ENCODE results near the gene ASB7. TPM values are rescaled to one million over a fixed set of nuclear protein-coding genes. Genes with fewer than 3 reads are reported as not detected.

The ASB7 gene
- total RNA-seq, 1 donor from 2014 or later: 18.3 TPM

- no peaks in the 10 kb centered on the region for H4K20me1 ChIP-seq (ENCODE audit: low read depth)
- H3F3A ChIP-seq (ENCODE audit: low read depth): peaks cover 18% of the 10 kb centered on the region
- H3K4me1 ChIP-seq: peaks cover 14% of the 10 kb centered on the region
- no peak for DNase-seq (ENCODE audit: low spot score)
- H3K9me3 ChIP-seq (ENCODE audit: low read depth): no peaks in the 10 kb centered on the region
- H3K4me2 ChIP-seq: no peak overlapping the region
- TF ChIP-seq CTCF (IDR thresholded peaks at IDR 0.05) (no peak), EZH2 (IDR thresholded peaks at IDR 0.05) (no peak), EZH2phosphoT487 (IDR thresholded peaks at IDR 0.05) (no peak)
- no peaks in the 10 kb centered on the region for H3K27me3 ChIP-seq
- no peaks in the 10 kb centered on the region for H3K36me3 ChIP-seq
- H3K9ac ChIP-seq: no peak overlapping the region
- H3K4me3 ChIP-seq: no peak overlapping the region
- H3K4me1 Mint-ChIP-seq: peaks cover 41% of the 10 kb centered on the region
- H3K36me3 Mint-ChIP-seq: no peaks in the 10 kb centered on the region
- peak overlapping the region; percentile 51 for H2AFZ ChIP-seq (replicated peaks)
- no peaks in the 10 kb centered on the region for H3K79me2 ChIP-seq (ENCODE audit: low read depth)
- no peak overlapping the region for H3K4me3 Mint-ChIP-seq
- H3K27ac ChIP-seq: no peak overlapping the region
- H3K27ac Mint-ChIP-seq: peak overlapping the region; percentile 14
- peaks cover 3% of the 10 kb centered on the region for H3K27me3 Mint-ChIP-seq (ENCODE audit: insufficient read depth, low read depth)
- no peaks in the 10 kb centered on the region for H3K9me3 Mint-ChIP-seq
Measured at GRCh38 chr15:100667405-100668347, 65.3 kb downstream of the ASB7 start.

DNA sequence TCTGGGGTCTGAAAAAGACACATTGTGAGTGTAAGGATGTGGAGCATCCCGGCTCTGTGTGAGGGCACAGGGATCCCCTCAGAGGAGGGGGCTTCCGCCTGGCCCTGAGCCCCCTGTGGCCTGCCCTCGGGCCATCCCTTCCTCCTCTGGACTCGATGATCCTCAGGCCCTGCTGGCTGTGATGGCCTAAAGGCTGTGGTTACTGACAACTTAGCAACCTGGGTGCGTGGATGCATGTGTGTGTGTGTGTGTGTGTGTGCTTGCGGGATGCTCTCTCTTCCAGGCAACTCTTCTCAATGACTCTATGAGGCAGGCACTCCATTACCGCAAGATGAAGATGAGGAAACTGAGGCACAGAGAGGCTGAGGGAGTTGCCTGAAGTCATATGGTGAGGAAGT, 66.0 kb downstream of the ASB7 start:
- no peak for TF ChIP-seq CTCF (IDR thresholded peaks at IDR 0.05)
- TF ChIP-seq EZH2 (IDR thresholded peaks at IDR 0.05): no peak
- TF ChIP-seq EZH2phosphoT487 (IDR thresholded peaks at IDR 0.05): no peak
- Histone ChIP-seq H3K9ac (no peak overlapping the region), H3K79me2 (ENCODE audit: low read depth) (no peaks in the 10 kb centered on the region), H3K4me1 (peaks cover 8% of the 10 kb centered on the region), H2AFZ (replicated peaks) (no peak overlapping the region), H3K36me3 (no peaks in the 10 kb centered on the region), H3K9me3 (ENCODE audit: low read depth) (no peaks in the 10 kb centered on the region), H3K27me3 (no peaks in the 10 kb centered on the region), H4K20me1 (ENCODE audit: low read depth) (no peaks in the 10 kb centered on the region), H3K4me3 (no peak overlapping the region), H3K4me2 (no peak overlapping the region), H3F3A (ENCODE audit: low read depth) (peaks cover 12% of the 10 kb centered on the region), H3K27ac (no peak overlapping the region)
- no peak for DNase-seq (ENCODE audit: low spot score)
- H3K4me1 Mint-ChIP-seq: peaks cover 37% of the 10 kb centered on the region
- H3K9me3 Mint-ChIP-seq: no peaks in the 10 kb centered on the region
- no peak overlapping the region for H3K27ac Mint-ChIP-seq
- H3K36me3 Mint-ChIP-seq: no peaks in the 10 kb centered on the region
- H3K4me3 Mint-ChIP-seq: no peak overlapping the region
- H3K27me3 Mint-ChIP-seq (ENCODE audit: insufficient read depth, low read depth): peaks cover 3% of the 10 kb centered on the region

- Mint-ChIP-seq H3K4me1 (peaks cover 28% of the 10 kb centered on the region), H3K36me3 (no peaks in the 10 kb centered on the region), H3K9me3 (no peaks in the 10 kb centered on the region), H3K4me3 (no peak overlapping the region), H3K27me3 (ENCODE audit: insufficient read depth, low read depth) (peaks cover 3% of the 10 kb centered on the region), H3K27ac (no peak overlapping the region)
- DNase-seq (ENCODE audit: low spot score): no peak
- no peaks in the 10 kb centered on the region for H3K27me3 ChIP-seq
- H3K36me3 ChIP-seq: no peaks in the 10 kb centered on the region
- no peaks in the 10 kb centered on the region for H3K79me2 ChIP-seq (ENCODE audit: low read depth)
- TF ChIP-seq CTCF (IDR thresholded peaks at IDR 0.05): no peak
- TF ChIP-seq EZH2 (IDR thresholded peaks at IDR 0.05): no peak
- TF ChIP-seq EZH2phosphoT487 (IDR thresholded peaks at IDR 0.05): no peak
- no peak overlapping the region for H3K27ac ChIP-seq
- H3K4me2 ChIP-seq: no peak overlapping the region
- H3F3A ChIP-seq (ENCODE audit: low read depth): peaks cover 2% of the 10 kb centered on the region
- no peak overlapping the region for H3K4me3 ChIP-seq
- no peak overlapping the region for H3K9ac ChIP-seq
- no peaks in the 10 kb centered on the region for H3K4me1 ChIP-seq
- no peaks in the 10 kb centered on the region for H3K9me3 ChIP-seq (ENCODE audit: low read depth)
- H2AFZ ChIP-seq (replicated peaks): peak overlapping the region; percentile 37
- H4K20me1 ChIP-seq (ENCODE audit: low read depth): no peaks in the 10 kb centered on the region
Measured at GRCh38 chr15:100669260-100669659, 66.9 kb downstream of the ASB7 start.
